ENCODE data around the gene NFE2L3. TPM values are rescaled to one million over a fixed set of nuclear protein-coding genes. Genes with fewer than 3 reads are reported as not detected.
"Not testable (repeated sequence)": the region's sequence is repeated elsewhere in the genome, so short reads cannot be mapped to it uniquely, and the experiment has no call there.

The NFE2L3 gene
- total RNA-seq, 1 experiment from 2014 or later: 2.2 TPM

DNA sequence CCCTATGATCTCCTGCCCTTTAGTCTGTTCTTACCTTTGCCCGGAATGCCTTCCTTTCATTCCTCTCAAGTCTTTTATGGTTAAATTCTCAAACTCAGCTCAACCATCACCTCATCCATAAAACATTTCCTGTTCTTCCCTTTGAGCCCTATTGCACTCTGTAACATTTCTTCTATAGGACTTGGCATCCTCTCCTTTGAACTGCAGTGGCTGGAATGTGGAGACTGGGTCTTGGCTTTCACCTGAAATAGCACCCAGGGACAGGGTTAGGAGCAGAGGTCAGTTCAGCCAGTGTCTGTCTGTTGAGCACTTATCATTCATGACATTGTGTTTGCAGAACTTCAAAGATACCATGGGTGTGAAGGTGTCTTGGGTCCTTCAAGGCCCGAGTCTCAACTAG, 7.2 kb downstream of the NFE2L3 start:
- BruUV-seq (replicated peaks): no TSS peak
- Mint-ChIP-seq H3K27me3 (ENCODE audit: insufficient read depth, unreplicated experiment) (no peaks in the 10 kb centered on the region), H3K27ac (ENCODE audit: low read depth, unreplicated experiment) (no peak overlapping the region), H3K4me1 (ENCODE audit: insufficient read depth, unreplicated experiment) (peaks cover 11% of the 10 kb centered on the region), H3K36me3 (ENCODE audit: insufficient read depth, unreplicated experiment) (no peaks in the 10 kb centered on the region), H3K9me3 (ENCODE audit: unreplicated experiment) (no peaks in the 10 kb centered on the region), H3K4me3 (ENCODE audit: unreplicated experiment) (no peak overlapping the region)
- ChIA-PET CTCF (interaction anchor here (0.5 kb wide), 1 partner anchor 82 kb away, joined by 3 read pairs; no protein-coding TSS in a partner anchor), POLR2A (no interaction called here)
- TF ChIP-seq CTCF (IDR thresholded peaks at IDR 0.05; ENCODE audit: unreplicated experiment): no peak
- no peak for DNase-seq (ENCODE audit: unreplicated experiment)
- intact Hi-C loops (cut with micrococcal nuclease): no loop called here

DNA sequence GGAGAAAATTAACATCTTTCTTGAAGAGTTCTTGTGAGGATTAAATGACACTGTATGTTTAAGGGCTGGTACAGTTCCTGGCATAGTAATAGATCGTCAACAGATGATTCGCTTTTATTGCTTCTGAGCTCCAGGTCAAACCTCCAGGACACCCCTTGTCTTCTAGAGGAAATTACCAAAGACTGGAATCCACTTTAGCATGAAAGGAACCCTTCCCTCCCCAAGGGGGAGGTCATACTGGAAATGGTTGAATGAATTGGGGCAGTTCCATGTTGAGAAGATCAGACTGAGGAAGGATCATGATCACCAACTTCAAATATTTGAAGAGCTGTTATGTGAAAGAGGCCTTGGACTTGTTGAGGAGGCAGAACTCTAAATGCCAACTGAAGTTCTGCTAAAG, 8.9 kb downstream of the NFE2L3 start:
- H3K27ac Mint-ChIP-seq (ENCODE audit: low read depth, unreplicated experiment): no peak overlapping the region
- ChIA-PET POLR2A (no interaction called here), CTCF (interaction anchor here (0.6 to 1.9 kb wide), 5 partner anchors 10 to 902 kb away, joined by 4 to 10 read pairs (median 5); no protein-coding TSS in a partner anchor)
- no peak overlapping the region for H3K4me3 Mint-ChIP-seq (ENCODE audit: unreplicated experiment)
- intact Hi-C loops (cut with micrococcal nuclease): no loop called here
- H3K27me3 Mint-ChIP-seq (ENCODE audit: insufficient read depth, unreplicated experiment): no peaks in the 10 kb centered on the region
- BruUV-seq (replicated peaks): no TSS peak
- no peak for DNase-seq (ENCODE audit: unreplicated experiment)
- no peaks in the 10 kb centered on the region for H3K9me3 Mint-ChIP-seq (ENCODE audit: unreplicated experiment)
- TF ChIP-seq CTCF (IDR thresholded peaks at IDR 0.05; ENCODE audit: unreplicated experiment): no peak
- peaks cover 3% of the 10 kb centered on the region for H3K4me1 Mint-ChIP-seq (ENCODE audit: insufficient read depth, unreplicated experiment)
- H3K36me3 Mint-ChIP-seq (ENCODE audit: insufficient read depth, unreplicated experiment): no peaks in the 10 kb centered on the region

GRCh38 chr7:26162431-26162830, 10.4 kb downstream of the NFE2L3 start:
- Mint-ChIP-seq H3K27me3 (ENCODE audit: insufficient read depth, unreplicated experiment) (no peaks in the 10 kb centered on the region), H3K4me3 (ENCODE audit: unreplicated experiment) (no peak overlapping the region), H3K4me1 (ENCODE audit: insufficient read depth, unreplicated experiment) (peaks cover 9% of the 10 kb centered on the region), H3K9me3 (ENCODE audit: unreplicated experiment) (no peaks in the 10 kb centered on the region), H3K27ac (ENCODE audit: low read depth, unreplicated experiment) (no peak overlapping the region), H3K36me3 (ENCODE audit: insufficient read depth, unreplicated experiment) (no peaks in the 10 kb centered on the region)
- POLR2A ChIA-PET: no interaction called here
- CTCF ChIA-PET: interaction anchor here (0.6 to 1.9 kb wide), 5 partner anchors 11 to 241 kb away, joined by 3 to 10 read pairs (median 4); no protein-coding TSS in a partner anchor
- no TSS peak for BruUV-seq (replicated peaks)
- TF ChIP-seq CTCF (IDR thresholded peaks at IDR 0.05; ENCODE audit: unreplicated experiment): no peak
- no peak for DNase-seq (ENCODE audit: unreplicated experiment)
- intact Hi-C loops (cut with micrococcal nuclease): no loop called here

GRCh38 chr7:26163804-26164203, 11.8 kb downstream of the NFE2L3 start:
- CTCF ChIA-PET: interaction anchor here (1.0 kb wide), 1 partner anchor 19 kb away, joined by 3 read pairs; no protein-coding TSS in a partner anchor
- H3K36me3 Mint-ChIP-seq (ENCODE audit: insufficient read depth, unreplicated experiment); BruUV-seq (replicated peaks); H3K4me3 Mint-ChIP-seq (ENCODE audit: unreplicated experiment); DNase-seq (ENCODE audit: unreplicated experiment); intact Hi-C loops (cut with micrococcal nuclease); H3K4me1 Mint-ChIP-seq (ENCODE audit: insufficient read depth, unreplicated experiment); H3K9me3 Mint-ChIP-seq (ENCODE audit: unreplicated experiment); H3K27ac Mint-ChIP-seq (ENCODE audit: low read depth, unreplicated experiment); H3K27me3 Mint-ChIP-seq (ENCODE audit: insufficient read depth, unreplicated experiment): not testable (repeated sequence)
- POLR2A ChIA-PET: interaction anchor here (0.6 kb wide), 1 partner anchor 16 kb away, joined by 3 read pairs; no protein-coding TSS in a partner anchor
